Smooth muscle cell of the brain vasculature (primary cell): Measurements from ENCODE around the gene ABHD5.

Experiments
- DNase-seq: peaks from one replicate; pipeline ENCODE4 v3.0.0-alpha.2; 2012; ENCODE audit warnings: low read depth, low spot score

Gene ABHD5

GRCh38 chr3:43685921-43686320, 4.8 kb upstream of the ABHD5 start:
- DNase-seq, result no peak

- no peak for DNase-seq
These were observed 4.4 kb upstream of the ABHD5 start for GRCh38 chr3:43686333-43686699.

- no peak for DNase-seq
These were observed 3.8 kb upstream of the ABHD5 start for GRCh38 chr3:43686700-43687498.

- DNase-seq, result no peak
These were observed 3.3 kb upstream of the ABHD5 start for GRCh38 chr3:43687499-43687811.

GRCh38 chr3:43688245-43688650, 2.5 kb upstream of the ABHD5 start:
- no peak for DNase-seq

GRCh38 chr3:43689166-43689565, 1.6 kb upstream of the ABHD5 start:
- no peak for DNase-seq

- DNase-seq, result no peak
These were observed 855 bp upstream of the ABHD5 start for GRCh38 chr3:43689766-43690399.

GRCh38 chr3:43691120-43691995, 620 bp downstream of the ABHD5 start:
- DNase-seq, result no peak

GRCh38 chr3:43692085-43692855, 1.5 kb downstream of the ABHD5 start:
- no peak for DNase-seq

- no peak for DNase-seq
These were observed 2.2 kb downstream of the ABHD5 start for GRCh38 chr3:43692971-43693370.

GRCh38 chr3:43693594-43693993, 2.9 kb downstream of the ABHD5 start:
- DNase-seq, result no peak

GRCh38 chr3:43695443-43695842, 4.7 kb downstream of the ABHD5 start:
- no peak for DNase-seq

GRCh38 chr3:43695863-43696262, 5.1 kb downstream of the ABHD5 start:
- DNase-seq, result no peak

GRCh38 chr3:43696441-43696840, 5.7 kb downstream of the ABHD5 start:
- DNase-seq, result no peak

- DNase-seq, result no peak
These were observed 6.1 kb downstream of the ABHD5 start for GRCh38 chr3:43696881-43697280.

- DNase-seq, result no peak
These were observed 9.1 kb downstream of the ABHD5 start for GRCh38 chr3:43699864-43700263.

- no peak for DNase-seq
These were observed 14.0 kb downstream of the ABHD5 start for GRCh38 chr3:43704697-43705096.

GRCh38 chr3:43706342-43706741, 15.6 kb downstream of the ABHD5 start:
- no peak for DNase-seq

GRCh38 chr3:43707266-43707665, 16.5 kb downstream of the ABHD5 start:
- DNase-seq, result no peak

GRCh38 chr3:43707998-43708397, 17.3 kb downstream of the ABHD5 start:
- DNase-seq, result peak; percentile 62

GRCh38 chr3:43709022-43709421, 18.3 kb downstream of the ABHD5 start:
- no peak for DNase-seq

- DNase-seq, result no peak
These were observed 19.9 kb downstream of the ABHD5 start for GRCh38 chr3:43710607-43711006.
